ENCODE data around the gene ARL17A.
"Not testable (repeated sequence)": the region's sequence is repeated elsewhere in the genome, so short reads cannot be mapped to it uniquely, and the experiment has no call there.

Gene ARL17A

GRCh38 chr17:46579083-46580075 lies at the start of gene ARL17A:
ARL17A (minus strand) TSS chr17:46579691; CDS start chr17:46576322, 3,369 bp downstream.
- H3K27me3 ChIP-seq (ENCODE audit: control insufficient read depth, insufficient read depth, low read length); H3K9ac ChIP-seq (ENCODE audit: low read length); H3K9me3 ChIP-seq (ENCODE audit: control insufficient read depth, insufficient read depth, low read depth, low read length); H3K36me3 ChIP-seq (ENCODE audit: control insufficient read depth, insufficient read depth, low read length); H3K4me1 ChIP-seq (ENCODE audit: control insufficient read depth, insufficient read depth, low read length); H3K27ac ChIP-seq (ENCODE audit: low read depth, low read length): not testable (repeated sequence)
- peak within 1 kb of the TSS; percentile 27; the same call in 1 of the 2 replicates for H3K4me3 ChIP-seq (ENCODE audit: low read depth, low read length)

GRCh38 chr17:46628753-46629436 lies 49.4 kb upstream of the ARL17A start:
- not testable (repeated sequence) for H3K9ac ChIP-seq (ENCODE audit: low read length); H3K9me3 ChIP-seq (ENCODE audit: control insufficient read depth, insufficient read depth, low read depth, low read length); H3K27me3 ChIP-seq (ENCODE audit: control insufficient read depth, insufficient read depth, low read length); H3K4me3 ChIP-seq (ENCODE audit: low read depth, low read length); H3K4me1 ChIP-seq (ENCODE audit: control insufficient read depth, insufficient read depth, low read length); H3K27ac ChIP-seq (ENCODE audit: low read depth, low read length); H3K36me3 ChIP-seq (ENCODE audit: control insufficient read depth, insufficient read depth, low read length)

GRCh38 chr17:46627452-46627851 lies 48.0 kb upstream of the ARL17A start:
- not testable (repeated sequence) for H3K9ac ChIP-seq (ENCODE audit: low read length); H3K27me3 ChIP-seq (ENCODE audit: control insufficient read depth, insufficient read depth, low read length); H3K4me1 ChIP-seq (ENCODE audit: control insufficient read depth, insufficient read depth, low read length); H3K36me3 ChIP-seq (ENCODE audit: control insufficient read depth, insufficient read depth, low read length); H3K27ac ChIP-seq (ENCODE audit: low read depth, low read length); H3K9me3 ChIP-seq (ENCODE audit: control insufficient read depth, insufficient read depth, low read depth, low read length); H3K4me3 ChIP-seq (ENCODE audit: low read depth, low read length)

GRCh38 chr17:46624726-46625125 lies 45.2 kb upstream of the ARL17A start:
- H3K36me3 ChIP-seq (ENCODE audit: control insufficient read depth, insufficient read depth, low read length); H3K27me3 ChIP-seq (ENCODE audit: control insufficient read depth, insufficient read depth, low read length); H3K9ac ChIP-seq (ENCODE audit: low read length); H3K4me1 ChIP-seq (ENCODE audit: control insufficient read depth, insufficient read depth, low read length); H3K27ac ChIP-seq (ENCODE audit: low read depth, low read length); H3K4me3 ChIP-seq (ENCODE audit: low read depth, low read length); H3K9me3 ChIP-seq (ENCODE audit: control insufficient read depth, insufficient read depth, low read depth, low read length): not testable (repeated sequence)

- H3K4me3 ChIP-seq (ENCODE audit: low read depth, low read length); H3K27ac ChIP-seq (ENCODE audit: low read depth, low read length); H3K4me1 ChIP-seq (ENCODE audit: control insufficient read depth, insufficient read depth, low read length); H3K9me3 ChIP-seq (ENCODE audit: control insufficient read depth, insufficient read depth, low read depth, low read length); H3K27me3 ChIP-seq (ENCODE audit: control insufficient read depth, insufficient read depth, low read length); H3K36me3 ChIP-seq (ENCODE audit: control insufficient read depth, insufficient read depth, low read length); H3K9ac ChIP-seq (ENCODE audit: low read length): not testable (repeated sequence)
Measured at GRCh38 chr17:46623790-46624189, 44.3 kb upstream of the ARL17A start.

- not testable (repeated sequence) for H3K9ac ChIP-seq (ENCODE audit: low read length); H3K4me3 ChIP-seq (ENCODE audit: low read depth, low read length); H3K27me3 ChIP-seq (ENCODE audit: control insufficient read depth, insufficient read depth, low read length)
Measured at GRCh38 chr17:46618975-46619374, 39.5 kb upstream of the ARL17A start.

GRCh38 chr17:46617121-46617520 lies 37.6 kb upstream of the ARL17A start:
- H3K9me3 ChIP-seq (ENCODE audit: control insufficient read depth, insufficient read depth, low read depth, low read length); H3K36me3 ChIP-seq (ENCODE audit: control insufficient read depth, insufficient read depth, low read length); H3K4me3 ChIP-seq (ENCODE audit: low read depth, low read length); H3K9ac ChIP-seq (ENCODE audit: low read length); H3K27me3 ChIP-seq (ENCODE audit: control insufficient read depth, insufficient read depth, low read length); H3K4me1 ChIP-seq (ENCODE audit: control insufficient read depth, insufficient read depth, low read length); H3K27ac ChIP-seq (ENCODE audit: low read depth, low read length): not testable (repeated sequence)

More at GRCh38 chr17:46618975-46619374, 39.5 kb upstream of the ARL17A start:
- not testable (repeated sequence) for H3K36me3 ChIP-seq (ENCODE audit: control insufficient read depth, insufficient read depth, low read length); H3K4me1 ChIP-seq (ENCODE audit: control insufficient read depth, insufficient read depth, low read length); H3K27ac ChIP-seq (ENCODE audit: low read depth, low read length); H3K9me3 ChIP-seq (ENCODE audit: control insufficient read depth, insufficient read depth, low read depth, low read length)

GRCh38 chr17:46613876-46614275 lies 34.4 kb upstream of the ARL17A start:
- H3K9ac ChIP-seq (ENCODE audit: low read length); H3K27me3 ChIP-seq (ENCODE audit: control insufficient read depth, insufficient read depth, low read length); H3K9me3 ChIP-seq (ENCODE audit: control insufficient read depth, insufficient read depth, low read depth, low read length); H3K36me3 ChIP-seq (ENCODE audit: control insufficient read depth, insufficient read depth, low read length); H3K4me3 ChIP-seq (ENCODE audit: low read depth, low read length); H3K27ac ChIP-seq (ENCODE audit: low read depth, low read length); H3K4me1 ChIP-seq (ENCODE audit: control insufficient read depth, insufficient read depth, low read length): not testable (repeated sequence)

GRCh38 chr17:46611304-46611703 lies 31.8 kb upstream of the ARL17A start:
- H3K36me3 ChIP-seq (ENCODE audit: control insufficient read depth, insufficient read depth, low read length); H3K4me1 ChIP-seq (ENCODE audit: control insufficient read depth, insufficient read depth, low read length); H3K9ac ChIP-seq (ENCODE audit: low read length); H3K4me3 ChIP-seq (ENCODE audit: low read depth, low read length); H3K27me3 ChIP-seq (ENCODE audit: control insufficient read depth, insufficient read depth, low read length); H3K9me3 ChIP-seq (ENCODE audit: control insufficient read depth, insufficient read depth, low read depth, low read length); H3K27ac ChIP-seq (ENCODE audit: low read depth, low read length): not testable (repeated sequence)

GRCh38 chr17:46603125-46603524 lies 23.6 kb upstream of the ARL17A start:
- H3K4me1 ChIP-seq (ENCODE audit: control insufficient read depth, insufficient read depth, low read length); H3K9me3 ChIP-seq (ENCODE audit: control insufficient read depth, insufficient read depth, low read depth, low read length); H3K27ac ChIP-seq (ENCODE audit: low read depth, low read length): not testable (repeated sequence)

GRCh38 chr17:46600767-46601166 lies 21.3 kb upstream of the ARL17A start:
- not testable (repeated sequence) for H3K36me3 ChIP-seq (ENCODE audit: control insufficient read depth, insufficient read depth, low read length)

More at GRCh38 chr17:46603125-46603524, 23.6 kb upstream of the ARL17A start:
- not testable (repeated sequence) for H3K27me3 ChIP-seq (ENCODE audit: control insufficient read depth, insufficient read depth, low read length); H3K9ac ChIP-seq (ENCODE audit: low read length); H3K4me3 ChIP-seq (ENCODE audit: low read depth, low read length); H3K36me3 ChIP-seq (ENCODE audit: control insufficient read depth, insufficient read depth, low read length)

More at GRCh38 chr17:46600767-46601166, 21.3 kb upstream of the ARL17A start:
- H3K9ac ChIP-seq (ENCODE audit: low read length); H3K9me3 ChIP-seq (ENCODE audit: control insufficient read depth, insufficient read depth, low read depth, low read length); H3K27me3 ChIP-seq (ENCODE audit: control insufficient read depth, insufficient read depth, low read length); H3K4me1 ChIP-seq (ENCODE audit: control insufficient read depth, insufficient read depth, low read length); H3K27ac ChIP-seq (ENCODE audit: low read depth, low read length); H3K4me3 ChIP-seq (ENCODE audit: low read depth, low read length): not testable (repeated sequence)

Measured in HUES6 (cell line).